CD4-positive, CD25-positive, alpha-beta regulatory T cell (primary cell): ENCODE results near the gene SHISAL2B. TPM values are rescaled to one million over a fixed set of nuclear protein-coding genes. Genes with fewer than 3 reads are reported as not detected.
"Not testable (repeated sequence)": the region's sequence is repeated elsewhere in the genome, so short reads cannot be mapped to it uniquely, and the experiment has no call there.

ENCODE experiments used
- ATAC-seq, 2 donors: fragments of 150-1000 bp; cut with Tn5 transposase; one replicate each; pipeline ENCODE4 v1.10.0; 2021; ENCODE audit warnings: low read depth in 2 of 2, moderate number of reproducible peaks in 2 of 2, moderate library complexity in 1 of 2
- DNase-seq, 3 donors: peaks; one replicate each; pipeline versions ENCODE4 v3.0.0 to v3.0.0-alpha.2; 2012 to 2022; ENCODE audit warnings: mixed read lengths in 1 of 3
- H3K27ac ChIP-seq: one replicate; pipeline ENCODE4 v1.7.0; 2013; ENCODE audit warnings: mild to moderate bottlenecking, low read length; ENCODE audit not compliant: insufficient read depth, poor library complexity, severe bottlenecking
- H3K27me3 ChIP-seq: one replicate; pipeline ENCODE4 v1.7.0; 2013; ENCODE audit warnings: low read length; ENCODE audit not compliant: control insufficient read depth, insufficient read depth
- H3K36me3 ChIP-seq: one replicate; pipeline ENCODE4 v1.7.0; 2013; ENCODE audit warnings: mild to moderate bottlenecking, low read length, moderate library complexity; ENCODE audit not compliant: control insufficient read depth, insufficient read depth
- H3K4me1 ChIP-seq: 2 replicates; pipeline ENCODE4 v1.7.0; 2013; ENCODE audit warnings: mild to moderate bottlenecking, low read length; ENCODE audit not compliant: insufficient read depth, control insufficient read depth, poor library complexity, severe bottlenecking
- H3K4me3 ChIP-seq: one replicate; pipeline ENCODE4 v1.7.0; 2013; ENCODE audit warnings: low read depth, mild to moderate bottlenecking, low read length, moderate library complexity
- H3K9me3 ChIP-seq, 2 experiments: 1 replicate in 1 of 2; 2 replicates in 1 of 2; pipeline ENCODE4 v1.7.0; 2013; ENCODE audit warnings: low read length in 2 of 2, mild to moderate bottlenecking in 1 of 2, moderate library complexity in 1 of 2; ENCODE audit not compliant: control insufficient read depth in 2 of 2
- H3K27ac Mint-ChIP-seq, 3 donors: one replicate each; pipeline ENCODE4 v1.8.0; 2020 to 2022; ENCODE audit warnings: mild to moderate bottlenecking in 3 of 3, mixed read lengths in 3 of 3, moderate library complexity in 2 of 3
- H3K27me3 Mint-ChIP-seq: one replicate; pipeline ENCODE4 v1.8.0; 2022; ENCODE audit warnings: mild to moderate bottlenecking, mixed read lengths
- H3K36me3 Mint-ChIP-seq: one replicate; pipeline ENCODE4 v1.8.0; 2020; ENCODE audit warnings: mixed read lengths
- H3K4me1 Mint-ChIP-seq, 4 donors: one replicate each; pipeline ENCODE4 v1.8.0; 2020 to 2022; ENCODE audit warnings: mixed read lengths in 4 of 4, mild to moderate bottlenecking in 1 of 4
- H3K4me3 Mint-ChIP-seq, 4 donors: one replicate each; pipeline ENCODE4 v1.8.0; 2020 to 2022; ENCODE audit warnings: mild to moderate bottlenecking in 4 of 4, mixed read lengths in 4 of 4, moderate library complexity in 3 of 4
- H3K9me3 Mint-ChIP-seq, 7 donors: one replicate each; pipeline ENCODE4 v1.8.0; 2020 to 2022; ENCODE audit warnings: mixed read lengths in 7 of 7, mild to moderate bottlenecking in 3 of 7, moderate library complexity in 2 of 7
- polyA plus RNA-seq, 4 donors: library from polyadenylated mRNA; unstranded; fragments of 300-500 nt; fragmentation: Illumina TruSeq; gene quantifications; one replicate each; pipeline ENCODE4 v1.2.3, GENCODE V29; 2021
- total RNA-seq: library from RNA; stranded (reverse); gene quantifications from one replicate; pipeline ENCODE4 v1.2.3, GENCODE V29; 2022

Gene SHISAL2B
- total and polyA plus RNA-seq, 5 donors from 2014 or later: not detected

DNA sequence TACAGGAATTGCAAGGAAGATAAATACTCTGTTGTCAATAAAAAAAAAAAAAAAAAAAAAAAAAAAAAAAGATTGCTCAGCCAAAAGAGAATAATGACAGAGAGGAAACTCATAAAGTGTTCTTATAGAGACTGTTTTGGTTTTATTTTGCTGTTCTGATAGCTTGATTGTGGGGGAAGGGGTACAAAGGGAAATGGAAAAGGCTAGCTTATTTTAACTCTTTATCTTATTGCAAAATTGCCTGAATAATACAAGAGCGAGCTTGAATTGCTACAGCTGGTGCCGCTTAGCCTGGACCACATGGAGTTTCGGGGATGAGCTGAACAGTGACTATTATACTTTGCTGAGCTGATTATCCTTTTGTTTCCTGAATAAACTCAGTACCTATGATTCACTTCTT is 31.0 kb upstream of the SHISAL2B start:
- no peaks in the 10 kb centered on the region for H3K4me1 Mint-ChIP-seq
- ATAC-seq: no peak

DNA sequence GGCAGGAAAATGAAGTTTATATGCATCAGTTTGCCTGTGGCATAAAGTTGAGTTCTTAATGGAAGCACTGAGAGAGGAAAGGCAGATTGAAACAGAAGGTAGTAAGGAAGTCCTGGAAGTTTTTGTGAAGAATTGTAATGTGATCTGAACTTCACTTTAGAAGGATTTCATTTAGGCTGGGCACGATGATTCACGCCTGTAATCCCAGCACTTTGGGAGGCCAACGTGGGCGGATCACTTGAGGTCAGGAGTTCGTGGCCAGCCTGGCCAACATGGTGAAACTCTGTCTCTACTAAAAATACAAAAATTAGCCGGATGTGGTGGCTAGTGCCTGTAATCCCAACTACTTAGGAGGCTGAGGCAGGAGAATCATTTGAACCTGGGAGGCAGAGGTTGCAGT is 27.1 kb upstream of the SHISAL2B start:
- not testable (repeated sequence) for DNase-seq, H3K27me3 ChIP-seq, H3K4me1 Mint-ChIP-seq, H3K36me3 Mint-ChIP-seq, H3K27ac ChIP-seq, H3K27me3 Mint-ChIP-seq, H3K36me3 ChIP-seq, H3K4me3 ChIP-seq, H3K4me1 ChIP-seq, H3K27ac Mint-ChIP-seq, H3K9me3 ChIP-seq, H3K4me3 Mint-ChIP-seq, H3K9me3 Mint-ChIP-seq, ATAC-seq

More for the DNA sequence above, 31.0 kb upstream of the SHISAL2B start:
- Mint-ChIP-seq H3K27ac (no peak overlapping the region), H3K9me3 (peaks cover 0 to 1% (median 0%) of the 10 kb centered on the region in 7 donors), H3K27me3 (peaks cover 5% of the 10 kb centered on the region), H3K36me3 (no peaks in the 10 kb centered on the region), H3K4me3 (no peak overlapping the region)
- no peak overlapping the region for H3K27ac ChIP-seq
- DNase-seq: no peak
- no peaks in the 10 kb centered on the region for H3K9me3 ChIP-seq
- no peak overlapping the region for H3K4me3 ChIP-seq
- H3K36me3 ChIP-seq: no peaks in the 10 kb centered on the region
- H3K27me3 ChIP-seq: peaks cover 2% of the 10 kb centered on the region
- H3K4me1 ChIP-seq: no peaks in the 10 kb centered on the region

DNA sequence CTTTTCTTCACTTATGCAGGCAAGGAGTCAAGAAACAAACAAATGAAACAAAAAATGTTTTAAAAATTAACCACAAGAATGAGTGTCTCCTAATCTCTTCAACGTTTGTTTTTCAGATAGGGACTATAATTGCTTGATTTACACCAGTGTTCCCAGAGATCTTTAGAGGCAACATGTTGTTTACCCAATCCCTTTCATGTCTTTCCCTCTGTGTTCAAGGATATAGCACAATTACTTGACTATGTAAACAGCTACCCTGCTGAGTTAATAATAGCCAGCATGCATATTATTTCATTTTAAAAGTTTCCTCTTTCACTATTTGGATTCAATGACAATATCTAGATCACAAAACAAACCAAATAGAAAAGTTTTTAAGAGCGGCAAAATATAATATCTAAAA is 25.1 kb upstream of the SHISAL2B start:
- H3K36me3 Mint-ChIP-seq: no peaks in the 10 kb centered on the region
- H3K9me3 ChIP-seq: no peaks in the 10 kb centered on the region

DNA sequence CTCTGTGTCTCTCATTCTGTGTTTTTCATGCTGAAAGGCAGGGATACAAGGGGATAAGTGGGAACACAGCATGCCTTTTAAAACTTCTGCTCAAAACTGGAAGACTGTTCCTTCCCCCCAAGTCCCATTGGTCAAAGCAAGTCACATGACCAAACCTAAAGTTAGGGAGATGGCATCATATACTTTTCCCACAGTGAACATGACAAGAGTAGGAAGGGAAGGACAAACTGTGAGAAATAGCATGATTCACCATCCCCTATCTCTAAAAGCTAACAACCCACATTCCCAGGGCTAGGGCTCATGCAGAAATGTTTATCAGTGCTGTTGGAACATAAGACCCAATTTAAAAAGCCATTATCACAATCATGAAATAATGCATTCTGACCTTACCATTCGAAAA is 24.2 kb upstream of the SHISAL2B start:
- H3K4me3 ChIP-seq: no peak overlapping the region
- H3K4me1 ChIP-seq: no peaks in the 10 kb centered on the region
- H3K36me3 Mint-ChIP-seq: no peaks in the 10 kb centered on the region
- no peak overlapping the region for H3K4me3 Mint-ChIP-seq
- H3K27ac ChIP-seq: no peak overlapping the region
- no peaks in the 10 kb centered on the region for H3K4me1 Mint-ChIP-seq
- H3K36me3 ChIP-seq: no peaks in the 10 kb centered on the region
- peaks cover 8% of the 10 kb centered on the region for H3K27me3 Mint-ChIP-seq
- ATAC-seq: no peak
- no peak for DNase-seq
- H3K27ac Mint-ChIP-seq: no peak overlapping the region
- H3K9me3 Mint-ChIP-seq: peaks cover 0 to 2% (median 0%) of the 10 kb centered on the region in 7 donors
- H3K9me3 ChIP-seq: no peaks in the 10 kb centered on the region
- H3K27me3 ChIP-seq: peaks cover 4% of the 10 kb centered on the region

More for the DNA sequence above, 25.1 kb upstream of the SHISAL2B start:
- no peaks in the 10 kb centered on the region for H3K4me1 ChIP-seq
- Mint-ChIP-seq H3K27ac (no peak overlapping the region), H3K4me3 (no peak overlapping the region), H3K4me1 (no peaks in the 10 kb centered on the region), H3K9me3 (peaks cover 0 to 2% (median 0%) of the 10 kb centered on the region in 7 donors), H3K27me3 (no peaks in the 10 kb centered on the region)
- H3K27ac ChIP-seq: no peak overlapping the region
- no peak for DNase-seq
- H3K4me3 ChIP-seq: no peak overlapping the region
- H3K36me3 ChIP-seq: no peaks in the 10 kb centered on the region
- H3K27me3 ChIP-seq: peaks cover 4% of the 10 kb centered on the region
- no peak for ATAC-seq

DNA sequence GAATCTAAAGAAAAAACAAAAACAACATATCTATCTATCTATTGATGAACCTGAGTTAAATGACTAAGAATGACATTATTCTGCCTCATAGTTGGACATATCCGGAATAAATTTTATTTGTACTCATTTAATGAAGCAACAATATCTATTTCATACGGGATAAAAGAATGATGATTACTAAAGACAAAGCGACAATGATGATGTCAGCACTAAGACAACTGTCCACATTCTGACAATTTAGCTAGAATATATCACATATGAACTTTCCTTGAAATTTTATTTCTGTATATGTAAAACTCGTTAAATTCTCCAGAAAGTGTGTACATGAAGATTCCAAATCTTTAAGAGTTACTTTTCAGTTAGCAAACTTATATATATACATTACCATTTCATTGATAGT is 23.2 kb upstream of the SHISAL2B start:
- H3K9me3 Mint-ChIP-seq: peaks cover 0 to 8% (median 0%) of the 10 kb centered on the region in 7 donors
- DNase-seq (no peak), ATAC-seq (no peak)
- Histone ChIP-seq H3K27me3 (peaks cover 4% of the 10 kb centered on the region), H3K27ac (no peak overlapping the region), H3K4me3 (no peak overlapping the region), H3K9me3 (no peaks in the 10 kb centered on the region), H3K4me1 (no peaks in the 10 kb centered on the region), H3K36me3 (no peaks in the 10 kb centered on the region)
- H3K4me1 Mint-ChIP-seq: no peaks in the 10 kb centered on the region
- H3K27me3 Mint-ChIP-seq: peaks cover 18% of the 10 kb centered on the region
- H3K4me3 Mint-ChIP-seq: no peak overlapping the region
- no peaks in the 10 kb centered on the region for H3K36me3 Mint-ChIP-seq
- no peak overlapping the region for H3K27ac Mint-ChIP-seq

DNA sequence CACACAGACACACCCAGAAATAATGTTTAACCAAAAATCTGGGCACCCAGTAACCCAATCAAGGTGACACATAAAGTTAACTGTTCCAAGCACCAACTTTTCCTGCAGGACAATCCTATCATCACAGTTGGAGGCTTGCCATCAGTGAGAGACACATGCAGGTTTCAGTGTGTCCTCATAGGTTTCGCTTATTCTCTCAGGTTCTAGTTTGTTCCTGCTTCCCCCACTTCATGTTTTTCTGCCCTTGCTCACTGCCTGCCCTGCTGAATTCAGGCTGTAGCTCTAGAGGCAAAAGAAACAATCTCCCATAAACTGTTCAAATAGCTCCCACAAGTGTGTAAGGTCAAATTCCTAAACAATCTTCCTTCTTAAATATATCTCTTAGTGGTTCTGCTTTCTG is 20.0 kb upstream of the SHISAL2B start:
- no peaks in the 10 kb centered on the region for H3K4me1 ChIP-seq
- H3K4me3 Mint-ChIP-seq: no peak overlapping the region
- peaks cover 0 to 8% (median 0%) of the 10 kb centered on the region in 7 donors for H3K9me3 Mint-ChIP-seq
- no peaks in the 10 kb centered on the region for H3K4me1 Mint-ChIP-seq
- DNase-seq: no peak
- H3K27ac Mint-ChIP-seq: no peak overlapping the region
- H3K27me3 Mint-ChIP-seq: peaks cover 18% of the 10 kb centered on the region
- ATAC-seq: no peak
- H3K4me3 ChIP-seq: no peak overlapping the region
- H3K27ac ChIP-seq: no peak overlapping the region
- H3K27me3 ChIP-seq: peaks cover 4% of the 10 kb centered on the region
- H3K36me3 Mint-ChIP-seq: no peaks in the 10 kb centered on the region
- H3K36me3 ChIP-seq: no peaks in the 10 kb centered on the region
- no peaks in the 10 kb centered on the region for H3K9me3 ChIP-seq

DNA sequence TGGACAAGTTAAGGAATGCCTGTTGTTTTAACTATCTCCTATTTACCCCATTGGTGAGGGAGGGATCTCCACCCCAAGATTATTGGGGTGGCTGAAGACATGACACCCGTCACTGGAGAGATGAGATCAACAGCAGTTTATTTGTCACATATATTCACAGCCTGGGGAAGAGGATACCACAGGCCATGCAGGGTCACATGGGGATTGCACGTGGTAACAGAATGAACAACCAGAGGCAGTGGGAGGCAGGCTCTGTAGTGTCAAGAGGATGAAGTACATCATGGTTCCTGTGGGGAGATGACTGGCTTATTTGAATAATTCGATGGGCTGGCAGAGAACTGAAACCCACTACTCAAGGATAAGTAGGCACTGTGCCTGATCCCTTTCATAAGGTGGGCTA is 18.6 kb upstream of the SHISAL2B start:
- Mint-ChIP-seq H3K4me1 (no peaks in the 10 kb centered on the region), H3K36me3 (no peaks in the 10 kb centered on the region), H3K27ac (no peak overlapping the region), H3K9me3 (peaks cover 0 to 8% (median 0%) of the 10 kb centered on the region in 7 donors), H3K27me3 (peaks cover 18% of the 10 kb centered on the region), H3K4me3 (no peak overlapping the region)
- no peaks in the 10 kb centered on the region for H3K36me3 ChIP-seq
- DNase-seq (no peak), ATAC-seq (no peak)
- no peak overlapping the region for H3K4me3 ChIP-seq
- H3K4me1 ChIP-seq: no peaks in the 10 kb centered on the region
- H3K27ac ChIP-seq: no peak overlapping the region
- peaks cover 2% of the 10 kb centered on the region for H3K27me3 ChIP-seq
- H3K9me3 ChIP-seq: no peaks in the 10 kb centered on the region

DNA sequence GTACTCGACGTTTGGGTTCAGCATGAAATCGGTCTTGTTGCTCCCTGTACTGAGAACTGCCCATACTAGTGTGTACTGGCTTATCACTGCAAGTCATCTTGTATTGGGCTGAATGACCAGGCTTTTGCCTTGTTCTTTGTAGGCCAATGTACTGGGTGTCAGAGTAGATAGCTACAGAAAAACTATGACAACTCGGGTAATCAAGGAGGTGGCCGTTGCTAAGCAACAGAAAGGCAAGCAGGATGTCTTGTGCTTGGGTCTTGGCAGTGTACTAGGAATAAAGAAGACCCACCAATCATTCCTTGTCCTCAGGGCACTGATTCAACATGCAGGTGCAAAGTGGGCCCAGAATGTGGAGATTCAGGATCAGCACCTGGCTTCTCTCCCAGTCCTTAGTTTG is 11.9 kb upstream of the SHISAL2B start:
- ATAC-seq: no peak
- H3K4me3 ChIP-seq: no peak overlapping the region
- Mint-ChIP-seq H3K4me3 (no peak overlapping the region), H3K36me3 (no peaks in the 10 kb centered on the region), H3K9me3 (peaks cover 0 to 3% (median 0%) of the 10 kb centered on the region in 7 donors), H3K27me3 (no peaks in the 10 kb centered on the region), H3K27ac (no peak overlapping the region), H3K4me1 (no peaks in the 10 kb centered on the region)
- DNase-seq: no peak
- H3K4me1 ChIP-seq: no peaks in the 10 kb centered on the region
- no peak overlapping the region for H3K27ac ChIP-seq
- H3K9me3 ChIP-seq: no peaks in the 10 kb centered on the region
- H3K27me3 ChIP-seq: no peaks in the 10 kb centered on the region
- no peaks in the 10 kb centered on the region for H3K36me3 ChIP-seq
